Upper lobe of right lung (tissue), 1 donor: ENCODE results near the gene KCNJ1. TPM values are rescaled to one million over a fixed set of nuclear protein-coding genes. Genes with fewer than 3 reads are reported as not detected.

Experiments
- ATAC-seq: fragments of 200-7000 bp; cut with Tn5 transposase; one replicate; pipeline ENCODE4 v1.9.1; 2020; ENCODE audit warnings: mild to moderate bottlenecking, moderate library complexity
- DNase-seq: peaks from one replicate; pipeline ENCODE4 v3.0.0-alpha.2; 2020
- H3K27ac ChIP-seq: fragments of 200-600 bp; one replicate; pipeline ENCODE4 v1.8.0; 2022
- H3K27me3 ChIP-seq: fragments of 200-600 bp; one replicate; pipeline ENCODE4 v1.8.0; 2022; ENCODE audit warnings: mild to moderate bottlenecking
- H3K36me3 ChIP-seq: fragments of 200-600 bp; one replicate; pipeline ENCODE4 v1.8.0; 2022
- H3K4me1 ChIP-seq: fragments of 200-600 bp; one replicate; pipeline ENCODE4 v1.8.0; 2022
- H3K4me3 ChIP-seq: fragments of 200-600 bp; one replicate; pipeline ENCODE4 v1.8.0; 2022; ENCODE audit warnings: mild to moderate bottlenecking
- H3K9me3 ChIP-seq: fragments of 200-600 bp; one replicate; pipeline ENCODE4 v1.8.0; 2022
- intact Hi-C: fragments of 100-400 bp; cut with DNase I; formaldehyde crosslinking; loops from one replicate; pipeline ENCODE4 v1.11.0; 2022
- total RNA-seq: library from RNA; stranded (reverse); fragmentation: NEBNext Ultra II Directional; extraction: Animal tissue kit (Norgen Biotek cat#: 25700); gene quantifications from one replicate; pipeline ENCODE4 v1.2.1, GENCODE V29; 2021
- TF ChIP-seq, protein P1 (sequence below): fragments of 200-600 bp; IDR thresholded peaks from one replicate; pipeline ENCODE4 v1.8.0; 2022; ENCODE audit warnings: antibody characterized with exemption
- donor health status: DM: no; HTN: yes; CAD: no; lungs with severe emphysema.

Gene KCNJ1
- total RNA-seq, 1 donor from 2014 or later, result 0.23 TPM

GRCh38 chr11:128814856-128815705 lies 52.0 kb downstream of the KCNJ1 start:
- H3K9me3 ChIP-seq, result no peaks in the 10 kb centered on the region
- no peak for DNase-seq
- peaks cover 23% of the 10 kb centered on the region for H3K36me3 ChIP-seq
- intact Hi-C loops, result no loop called here
- ATAC-seq, result peak; percentile 82
- no peak overlapping the region for H3K27ac ChIP-seq
- no peak overlapping the region for H3K4me3 ChIP-seq
- TF ChIP-seq, protein P1, sequence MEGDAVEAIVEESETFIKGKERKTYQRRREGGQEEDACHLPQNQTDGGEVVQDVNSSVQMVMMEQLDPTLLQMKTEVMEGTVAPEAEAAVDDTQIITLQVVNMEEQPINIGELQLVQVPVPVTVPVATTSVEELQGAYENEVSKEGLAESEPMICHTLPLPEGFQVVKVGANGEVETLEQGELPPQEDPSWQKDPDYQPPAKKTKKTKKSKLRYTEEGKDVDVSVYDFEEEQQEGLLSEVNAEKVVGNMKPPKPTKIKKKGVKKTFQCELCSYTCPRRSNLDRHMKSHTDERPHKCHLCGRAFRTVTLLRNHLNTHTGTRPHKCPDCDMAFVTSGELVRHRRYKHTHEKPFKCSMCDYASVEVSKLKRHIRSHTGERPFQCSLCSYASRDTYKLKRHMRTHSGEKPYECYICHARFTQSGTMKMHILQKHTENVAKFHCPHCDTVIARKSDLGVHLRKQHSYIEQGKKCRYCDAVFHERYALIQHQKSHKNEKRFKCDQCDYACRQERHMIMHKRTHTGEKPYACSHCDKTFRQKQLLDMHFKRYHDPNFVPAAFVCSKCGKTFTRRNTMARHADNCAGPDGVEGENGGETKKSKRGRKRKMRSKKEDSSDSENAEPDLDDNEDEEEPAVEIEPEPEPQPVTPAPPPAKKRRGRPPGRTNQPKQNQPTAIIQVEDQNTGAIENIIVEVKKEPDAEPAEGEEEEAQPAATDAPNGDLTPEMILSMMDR, result no peak
- H3K4me1 ChIP-seq, result no peaks in the 10 kb centered on the region
- H3K27me3 ChIP-seq, result no peaks in the 10 kb centered on the region

DNA sequence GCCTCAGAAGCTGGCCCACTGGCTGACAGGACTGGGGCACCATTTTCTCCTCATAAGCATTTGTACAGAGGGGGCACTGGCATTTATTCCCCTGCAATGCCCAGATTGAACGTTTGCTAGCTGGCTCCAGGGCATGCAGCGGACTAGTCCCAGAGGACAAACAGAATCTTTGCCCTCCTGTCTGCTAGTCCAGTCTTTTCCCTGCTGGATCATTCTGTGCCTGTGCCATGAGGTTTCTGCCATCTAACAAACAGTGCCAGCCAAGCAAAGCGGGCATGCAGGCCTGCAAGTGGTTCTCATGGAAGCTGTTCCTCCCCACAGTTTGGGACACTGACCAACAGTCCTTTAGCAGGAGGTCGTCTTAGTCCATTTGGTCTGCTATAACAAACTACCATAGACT lies 53.4 kb downstream of the KCNJ1 start:
- no peak for ATAC-seq
- H3K27me3 ChIP-seq, result no peaks in the 10 kb centered on the region
- intact Hi-C loops, result no loop called here
- H3K4me1 ChIP-seq, result no peaks in the 10 kb centered on the region
- TF ChIP-seq, protein P1, result no peak
- H3K9me3 ChIP-seq, result no peaks in the 10 kb centered on the region
- no peak for DNase-seq
- H3K4me3 ChIP-seq, result no peak overlapping the region
- H3K27ac ChIP-seq, result no peak overlapping the region
- peaks cover 36% of the 10 kb centered on the region for H3K36me3 ChIP-seq

DNA sequence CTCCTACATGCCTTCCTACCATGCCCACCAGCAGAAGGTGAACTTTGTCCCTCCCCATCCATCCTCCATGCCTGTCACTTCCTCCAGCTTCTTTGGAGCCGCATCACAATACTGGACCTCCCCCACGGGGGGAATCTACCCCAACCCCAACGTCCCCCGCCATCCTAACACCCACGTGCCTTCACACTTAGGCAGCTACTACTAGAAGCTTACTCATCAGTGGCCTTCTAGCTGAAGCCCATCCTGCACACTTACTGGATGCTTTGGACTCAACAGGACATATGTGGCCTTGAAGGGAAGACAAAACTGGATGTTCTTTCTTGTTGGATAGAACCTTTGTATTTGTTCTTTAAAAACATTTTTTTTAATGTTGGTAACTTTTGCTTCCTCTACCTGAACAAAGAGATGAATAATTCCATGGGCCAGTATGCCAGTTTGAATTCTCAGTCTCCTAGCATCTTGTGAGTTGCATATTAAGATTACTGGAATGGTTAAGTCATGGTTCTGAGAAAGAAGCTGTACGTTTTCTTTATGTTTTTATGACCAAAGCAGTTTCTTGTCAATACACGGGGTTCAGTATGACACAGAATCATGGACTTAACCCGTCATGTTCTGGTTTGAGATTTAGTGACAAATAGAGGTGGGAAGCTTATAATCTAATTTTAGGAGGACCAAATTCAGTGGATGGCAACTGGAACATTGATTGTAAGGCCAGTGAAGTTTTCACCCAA lies 56.1 kb downstream of the KCNJ1 start:
- Histone ChIP-seq H3K27me3 (no peaks in the 10 kb centered on the region), H3K4me3 (no peak overlapping the region), H3K27ac (no peak overlapping the region), H3K9me3 (no peaks in the 10 kb centered on the region), H3K36me3 (peaks cover 52% of the 10 kb centered on the region), H3K4me1 (no peaks in the 10 kb centered on the region)
- intact Hi-C loops, result no loop called here
- DNase-seq (no peak), ATAC-seq (no peak)
- TF ChIP-seq, protein P1, result no peak

DNA sequence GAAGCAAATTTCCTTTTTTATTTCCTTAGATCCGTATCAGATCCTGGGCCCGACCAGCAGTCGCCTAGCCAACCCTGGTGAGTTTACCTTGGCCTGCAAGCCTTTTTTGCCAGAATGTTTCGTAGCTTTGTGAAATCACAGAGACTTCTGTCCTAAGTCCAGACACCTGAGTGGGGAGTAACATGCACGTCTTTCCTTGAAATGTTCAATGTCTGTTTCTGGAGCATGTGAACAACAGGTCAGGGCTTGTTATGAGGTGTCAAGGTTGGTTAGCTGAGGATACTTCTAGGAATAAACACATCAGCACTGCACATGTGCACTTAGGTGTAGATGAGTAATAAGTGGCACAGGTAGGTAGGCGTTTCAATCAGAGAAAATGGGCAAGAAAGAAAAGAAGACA lies 58.0 kb downstream of the KCNJ1 start:
- Histone ChIP-seq H3K27ac (no peak overlapping the region), H3K9me3 (no peaks in the 10 kb centered on the region), H3K4me1 (peaks cover 3% of the 10 kb centered on the region), H3K4me3 (no peak overlapping the region), H3K27me3 (no peaks in the 10 kb centered on the region), H3K36me3 (peaks cover 52% of the 10 kb centered on the region)
- DNase-seq (no peak), ATAC-seq (no peak)
- TF ChIP-seq, protein P1, result no peak
- intact Hi-C loops, result no loop called here

GRCh38 chr11:128807909-128808308 lies 59.2 kb downstream of the KCNJ1 start:
- peaks cover 52% of the 10 kb centered on the region for H3K36me3 ChIP-seq
- no peak for ATAC-seq
- no peak overlapping the region for H3K27ac ChIP-seq
- TF ChIP-seq, protein P1, result no peak
- no peak overlapping the region for H3K4me3 ChIP-seq
- DNase-seq, result no peak
- no peaks in the 10 kb centered on the region for H3K9me3 ChIP-seq
- no peaks in the 10 kb centered on the region for H3K27me3 ChIP-seq
- intact Hi-C loops, result no loop called here
- H3K4me1 ChIP-seq, result peaks cover 8% of the 10 kb centered on the region
